PC-9 (cell line): ENCODE measurements around the gene ECHDC1.

Source experiments
- CTCF ChIP-seq: fragments of 200-600 bp; sonication (generic); conservative IDR thresholded peaks from 2 replicates; pipeline ENCODE4 v1.6.1; 2017; ENCODE audit warnings: mixed run types, antibody characterized with exemption, mild to moderate bottlenecking, moderate library complexity
- EZH2 ChIP-seq: fragments of 200-600 bp; sonication (generic); IDR thresholded peaks from 2 replicates; pipeline ENCODE4 v1.8.0; 2017; ENCODE audit warnings: antibody characterized with exemption, low read depth

- TF ChIP-seq CTCF: no peak
- TF ChIP-seq EZH2: no peak
These were observed 69.9 kb downstream of the ECHDC1 start for GRCh38 chr6:127273499-127273898.
